NCI-H2107 treated with DMSO at 0.1 percent for 48 hours (cell line): ENCODE data around the gene STARD5.

Source experiments
- DNase-seq: peaks from one replicate; lab custom pipeline; 2025; ENCODE audit not compliant: unreplicated experiment; lab: John Stamatoyannopoulos, UW

The STARD5 gene

DNA sequence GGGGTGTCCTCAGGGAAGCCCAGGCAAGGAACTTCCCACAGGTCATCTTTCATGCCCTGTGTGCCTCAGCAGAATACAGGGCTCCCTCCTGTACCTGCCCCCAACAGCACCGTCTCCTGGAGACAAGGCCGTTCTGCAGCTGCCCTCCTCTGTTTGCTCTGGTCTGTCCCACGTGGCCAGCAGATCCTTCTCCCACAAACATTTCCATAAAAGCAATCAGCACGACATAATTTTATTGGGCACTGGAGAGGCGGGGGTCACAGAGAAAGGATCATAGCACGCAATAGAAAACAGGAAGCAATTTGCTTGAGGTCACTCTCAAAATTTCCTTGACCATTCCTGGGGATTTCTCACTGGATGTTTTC is 29.4 kb downstream of the STARD5 start:
- no peak for DNase-seq

DNA sequence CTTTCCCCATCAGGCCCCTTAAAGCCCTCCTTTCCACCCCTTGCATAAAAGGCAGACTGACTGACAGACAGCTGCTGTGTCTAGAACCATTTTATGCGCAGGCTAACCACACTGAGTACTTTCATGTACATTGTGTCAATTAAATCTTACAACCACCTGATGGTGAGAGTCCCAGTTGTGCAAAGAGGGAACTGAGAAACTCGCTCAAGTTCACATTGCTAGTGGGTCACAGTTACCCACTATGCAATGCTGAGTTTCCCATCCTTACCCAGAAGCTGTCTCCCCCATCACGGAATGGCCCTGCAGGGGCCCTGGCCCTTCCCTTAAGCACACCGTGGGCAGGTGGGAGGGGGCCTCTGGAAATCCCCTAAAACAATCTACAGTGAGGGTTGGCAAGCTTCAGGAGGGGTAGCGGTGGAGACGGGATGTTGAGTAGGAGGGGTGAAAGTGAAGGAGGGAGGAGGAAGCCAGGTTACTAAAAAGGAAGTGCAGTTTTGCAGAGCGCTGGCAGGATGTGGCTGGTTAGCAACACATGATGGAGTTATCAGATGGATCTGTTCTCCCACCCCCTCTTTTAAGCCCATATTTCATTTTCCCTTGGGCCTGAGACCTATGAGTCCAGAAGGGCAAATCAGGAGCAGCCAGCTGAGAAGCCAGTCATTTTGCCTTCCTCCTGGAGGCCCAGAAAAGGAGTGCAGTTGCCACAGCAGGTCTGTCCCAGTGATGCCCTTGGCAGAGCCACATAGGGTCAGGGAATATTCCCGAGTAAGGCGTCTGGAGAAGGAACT is 30.0 kb downstream of the STARD5 start:
- no peak for DNase-seq

DNA sequence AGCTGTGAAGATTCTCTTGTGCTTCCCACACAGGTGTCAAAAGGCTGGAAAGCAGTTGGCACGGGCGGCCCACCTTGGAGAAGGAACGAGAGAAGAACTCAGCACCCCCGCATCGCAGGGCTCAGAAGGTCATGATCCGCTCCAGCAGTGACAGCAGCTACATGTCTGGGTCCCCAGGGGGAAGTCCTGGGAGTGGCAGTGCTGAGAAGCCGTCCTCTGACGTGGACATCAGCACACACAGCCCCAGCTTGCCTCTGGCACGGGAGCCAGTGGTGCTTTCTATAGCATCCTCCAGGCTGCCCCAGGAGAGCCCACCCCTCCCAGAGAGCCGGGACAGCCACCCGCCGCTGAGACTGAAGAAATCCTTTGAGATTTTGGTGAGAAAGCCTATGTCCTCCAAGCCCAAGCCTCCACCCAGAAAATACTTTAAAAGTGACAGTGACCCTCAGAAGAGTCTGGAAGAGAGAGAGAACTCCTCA is 31.4 kb downstream of the STARD5 start:
- no peak for DNase-seq

DNA sequence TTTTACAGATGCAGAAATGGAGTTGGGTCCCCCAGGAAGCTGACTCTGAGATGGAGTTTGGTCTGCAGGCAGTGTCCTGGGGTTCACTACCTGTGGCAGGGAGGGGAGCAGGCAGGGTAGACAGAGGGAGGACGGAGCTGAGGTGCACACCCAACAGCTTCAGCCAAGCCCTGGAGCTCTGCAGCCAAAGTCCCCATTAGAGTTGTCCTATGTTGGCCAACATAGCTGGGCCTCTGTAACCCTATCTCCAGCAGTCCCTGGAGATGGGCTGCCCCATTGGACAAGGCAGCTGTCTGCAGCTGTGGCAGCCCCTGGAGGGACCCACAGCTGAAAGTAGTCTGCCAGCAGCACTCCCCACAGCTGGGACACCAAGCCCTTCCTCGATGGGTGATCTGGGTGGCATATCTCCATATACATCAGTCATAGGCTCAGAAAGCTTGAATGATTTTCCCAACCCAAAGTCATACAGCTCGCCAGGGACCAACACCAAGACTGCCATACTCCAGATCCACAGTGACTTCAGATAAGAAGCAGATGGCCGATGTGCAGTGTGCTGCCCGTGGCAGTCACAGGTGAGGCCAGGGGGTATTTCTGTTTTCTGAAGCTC is 31.9 kb downstream of the STARD5 start:
- no peak for DNase-seq

DNA sequence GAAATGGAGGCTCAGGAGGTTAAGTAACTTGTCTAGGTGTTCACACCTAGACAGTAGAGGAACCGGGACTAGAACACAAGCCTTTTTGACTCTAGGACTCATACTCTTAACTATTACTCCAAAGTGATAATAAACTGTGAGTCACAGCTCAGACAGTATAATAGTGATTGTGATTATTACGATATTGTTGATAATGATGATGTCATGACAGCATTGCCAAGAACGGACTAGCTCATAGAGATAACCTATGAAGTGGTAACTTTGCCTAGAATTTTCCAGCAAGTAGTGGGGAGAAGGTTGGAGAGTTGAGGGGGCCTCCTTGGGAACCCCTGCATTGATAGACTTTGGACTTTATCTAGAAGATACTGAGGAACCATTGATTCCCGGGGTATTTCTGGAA is 34.0 kb downstream of the STARD5 start:
- no peak for DNase-seq

DNA sequence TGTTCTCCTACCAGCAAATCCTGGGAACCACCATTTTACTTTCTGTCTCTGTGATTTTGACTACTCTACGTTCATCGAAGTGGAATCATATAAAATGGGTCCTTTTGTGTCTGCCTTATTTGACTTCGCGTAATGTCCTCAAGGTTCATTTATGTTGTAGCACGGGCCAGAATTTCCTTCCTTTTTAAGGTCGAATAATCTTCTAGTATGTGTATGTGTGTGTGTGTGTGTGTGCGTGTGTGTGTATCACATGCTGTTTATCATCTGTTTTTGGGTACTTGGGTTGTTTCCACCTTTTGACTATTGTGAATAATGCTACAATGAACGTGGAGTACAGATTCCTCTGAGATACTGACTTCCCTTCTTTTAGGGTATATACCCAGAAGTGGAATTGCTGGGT is 35.3 kb downstream of the STARD5 start:
- DNase-seq = no peak

DNA sequence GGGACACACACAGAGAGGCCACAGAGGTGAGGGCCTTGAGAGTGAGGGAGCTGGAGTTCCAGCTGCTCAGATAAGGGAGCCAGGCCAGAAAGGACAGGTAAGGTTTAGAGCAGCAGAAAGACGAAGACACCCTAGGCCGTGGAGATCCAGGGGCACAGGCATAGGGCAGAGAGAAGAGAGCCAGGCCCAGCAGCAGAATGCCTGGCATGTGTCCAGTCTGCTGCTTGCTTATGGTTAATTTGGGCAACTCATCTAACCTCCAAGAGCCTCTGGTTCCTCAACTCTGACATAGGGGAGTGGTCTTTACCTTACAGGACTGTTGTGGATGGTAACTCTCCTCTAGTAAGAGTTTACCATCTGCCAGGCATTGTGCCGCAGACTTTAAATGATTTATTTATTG is 35.9 kb downstream of the STARD5 start:
- DNase-seq = no peak

DNA sequence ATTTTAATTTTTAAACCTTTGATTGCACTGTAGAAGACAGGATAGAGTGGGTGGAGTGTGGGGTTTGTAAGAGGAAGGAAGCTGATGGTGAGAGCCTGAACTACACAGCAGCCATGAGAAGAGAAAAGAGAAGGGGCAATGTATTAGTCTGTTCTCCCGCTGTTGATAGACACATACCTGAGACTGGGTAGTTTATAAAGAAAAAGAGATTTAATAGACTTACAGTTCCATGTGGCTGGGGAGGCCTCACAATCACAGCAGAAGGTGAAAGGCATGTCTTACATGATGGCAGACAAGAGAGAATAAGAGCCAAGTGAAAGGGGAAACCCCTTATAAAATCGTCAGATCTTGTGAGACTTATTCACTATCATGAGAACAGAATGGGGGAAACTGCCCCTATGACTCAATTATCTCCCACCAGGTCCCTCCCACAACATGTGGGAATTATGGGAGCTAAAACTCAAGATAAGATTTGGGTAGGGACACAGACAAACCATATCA is 37.3 kb downstream of the STARD5 start:
- no peak for DNase-seq

DNA sequence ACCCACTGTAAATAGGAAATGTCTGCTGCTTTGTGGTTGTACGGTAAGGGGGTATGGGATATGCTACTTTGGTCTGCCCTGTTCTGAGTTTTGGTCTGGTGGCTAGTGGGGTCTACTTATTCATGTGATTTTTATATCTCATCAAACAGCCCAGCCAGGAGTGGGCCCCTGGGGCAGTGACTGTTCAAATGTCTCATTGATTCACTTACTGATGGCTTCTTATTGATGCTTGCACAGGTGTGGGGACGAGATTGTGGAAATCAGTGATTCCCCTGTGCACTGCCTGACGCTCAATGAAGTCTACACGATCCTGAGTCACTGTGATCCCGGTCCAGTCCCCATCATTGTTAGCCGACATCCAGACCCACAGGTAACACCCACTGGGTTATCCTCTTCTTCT is 38.5 kb downstream of the STARD5 start:
- no peak for DNase-seq

DNA sequence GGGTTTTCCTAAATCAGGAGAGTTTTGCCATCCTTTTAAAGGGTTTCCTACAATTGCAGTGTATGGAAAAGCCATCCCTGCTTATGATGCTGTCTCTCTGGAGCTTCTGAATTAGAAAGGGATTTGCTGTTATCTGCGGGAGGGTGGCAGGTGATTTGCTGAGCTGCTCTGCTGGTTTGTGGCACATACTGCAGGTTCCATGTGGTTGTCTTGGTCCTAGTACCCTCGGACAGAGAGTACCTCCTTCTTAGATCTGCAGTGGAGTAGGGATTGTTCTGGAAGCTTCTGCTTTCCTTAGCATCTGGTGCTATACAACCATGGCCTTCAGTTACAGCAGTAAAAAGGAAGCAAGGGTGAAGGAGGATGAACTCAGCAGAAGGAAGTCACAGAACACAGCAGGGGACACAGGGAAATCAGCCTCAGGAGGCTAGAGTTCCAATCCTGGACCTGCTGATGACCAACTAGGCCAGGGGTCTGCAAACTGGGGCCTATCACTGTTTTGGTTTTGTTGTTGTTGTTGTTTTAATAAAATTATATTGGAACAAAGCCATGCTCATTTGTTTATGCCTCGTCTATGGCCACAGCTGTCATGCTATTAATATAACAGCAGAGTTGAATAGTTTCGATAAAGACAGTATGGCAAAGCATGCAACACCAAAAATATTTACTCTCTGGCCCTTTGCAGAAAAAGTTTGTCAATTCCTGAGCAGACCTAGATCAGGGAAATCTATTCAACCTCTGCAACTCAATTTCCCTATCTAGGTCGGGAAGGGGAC is 39.5 kb downstream of the STARD5 start:
- no peak for DNase-seq

DNA sequence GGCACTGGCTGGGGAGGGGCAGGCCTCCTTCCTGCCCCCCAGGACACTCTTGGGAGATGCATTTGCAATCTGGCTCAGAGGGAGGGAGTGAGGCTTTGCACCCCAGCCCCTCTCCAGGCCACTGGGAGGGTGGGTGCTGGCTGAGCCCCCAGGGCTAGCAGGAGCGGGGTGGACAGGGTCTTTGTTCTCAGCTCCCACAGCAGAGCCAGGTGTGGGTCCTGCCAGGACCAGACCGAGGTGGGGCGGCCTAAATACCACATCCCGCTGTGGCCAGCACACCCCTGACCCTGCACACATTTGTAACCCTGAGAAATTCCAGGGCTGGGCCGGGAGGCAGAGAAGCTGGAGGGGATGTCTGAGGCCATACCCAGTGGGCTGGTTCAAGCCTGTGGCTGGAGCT is 41.0 kb downstream of the STARD5 start:
- DNase-seq = no peak

DNA sequence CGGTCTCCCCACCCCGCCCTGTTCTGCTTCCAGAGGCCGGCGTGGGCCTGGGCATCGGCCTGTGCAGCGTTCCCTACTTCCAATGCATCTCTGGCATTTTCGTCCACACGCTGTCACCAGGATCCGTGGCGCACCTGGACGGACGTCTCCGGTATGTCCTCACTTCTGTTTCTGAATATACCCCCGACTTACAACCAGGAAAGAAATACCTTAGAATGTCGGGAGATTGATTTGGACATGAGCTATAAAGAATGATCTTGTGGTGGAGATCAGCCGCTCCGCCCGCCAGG is 41.4 kb downstream of the STARD5 start:
- no peak for DNase-seq

DNA sequence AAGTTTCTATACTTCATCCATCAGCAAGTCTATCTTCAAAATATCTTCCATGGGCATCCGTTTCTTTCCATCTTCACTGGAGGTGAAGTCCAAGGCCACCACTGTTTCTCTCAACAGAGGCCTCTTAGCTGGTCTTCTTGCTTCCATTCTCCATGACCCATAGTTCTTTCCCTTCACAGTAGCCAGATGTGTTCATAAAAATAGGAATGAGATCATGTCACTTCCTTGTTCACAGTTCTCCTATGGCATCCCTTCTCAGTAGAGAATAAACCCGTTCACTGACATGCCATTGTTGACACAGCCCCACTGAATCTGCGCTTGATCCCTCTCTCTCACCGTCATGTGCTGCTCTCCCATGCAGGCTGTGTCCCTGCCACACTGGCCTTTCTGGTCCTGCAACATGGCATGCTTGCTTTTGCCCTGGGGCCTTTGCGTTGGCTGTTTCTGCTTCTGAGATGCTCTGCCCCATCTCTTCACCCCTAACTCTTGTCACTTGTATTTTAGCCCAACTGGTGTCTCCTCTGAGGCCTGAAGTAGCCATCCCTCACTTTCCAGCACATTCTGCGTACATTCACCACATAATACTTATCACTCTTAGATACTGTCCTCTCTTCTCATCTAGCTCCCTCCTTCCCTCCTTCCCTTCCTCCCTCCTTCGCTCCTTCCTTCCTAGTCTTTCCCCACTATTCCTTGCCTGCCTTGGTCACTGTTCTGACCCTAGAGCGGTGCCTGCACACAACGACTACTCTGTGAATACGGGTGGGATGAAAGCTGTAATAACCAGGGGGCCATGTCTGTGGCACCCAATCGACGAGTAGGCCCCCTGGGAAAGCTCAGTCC is 42.0 kb downstream of the STARD5 start:
- no peak for DNase-seq

DNA sequence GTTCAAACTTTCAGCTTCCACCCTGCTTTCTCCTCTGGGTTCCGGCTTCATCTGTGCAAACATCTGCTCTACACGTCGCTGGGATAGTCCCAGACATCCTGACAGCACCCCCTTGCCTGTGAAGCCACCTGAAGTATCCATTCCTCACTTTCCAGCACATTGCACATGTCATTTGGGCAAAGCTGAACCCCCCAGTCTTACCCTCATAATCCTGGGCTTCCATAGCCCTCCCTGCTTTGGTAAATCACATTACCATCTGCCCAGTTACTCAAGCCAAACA is 42.5 kb downstream of the STARD5 start:
- no peak for DNase-seq

DNA sequence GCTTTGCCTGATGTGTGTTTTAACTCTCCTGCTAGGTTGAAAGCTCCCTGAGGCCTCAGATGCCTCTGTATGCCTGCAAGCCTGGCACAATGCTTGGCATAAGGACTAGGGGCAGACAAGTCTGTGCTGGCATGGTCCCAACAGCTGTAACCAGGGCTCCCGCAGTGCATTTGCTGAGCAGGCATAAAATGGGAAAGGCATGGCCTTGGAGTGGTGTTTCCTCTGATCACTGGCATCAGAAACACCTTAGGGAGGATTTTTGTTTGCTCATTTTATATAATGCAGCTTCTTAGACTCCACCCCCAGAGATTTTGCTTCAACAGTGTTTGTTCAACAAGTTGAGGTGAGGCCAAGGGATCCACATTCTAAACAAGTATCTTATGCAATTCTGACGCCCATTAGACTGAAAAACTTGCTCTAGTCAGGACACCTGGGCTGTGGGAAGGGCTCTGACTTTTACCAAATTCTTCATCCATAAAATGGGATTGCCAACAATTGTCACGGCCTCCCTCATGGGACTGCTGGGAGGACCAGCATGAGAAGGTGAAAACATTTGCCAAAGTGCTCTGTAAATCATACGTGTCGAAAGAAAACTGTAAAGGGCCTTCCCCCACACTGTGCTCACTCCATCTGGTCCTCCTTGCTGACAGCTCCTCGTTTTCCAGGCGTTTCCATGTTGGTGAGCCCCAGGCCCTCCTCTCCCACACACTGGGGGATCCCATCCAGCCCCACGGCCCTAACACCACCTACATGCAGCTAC is 43.1 kb downstream of the STARD5 start:
- DNase-seq = no peak

DNA sequence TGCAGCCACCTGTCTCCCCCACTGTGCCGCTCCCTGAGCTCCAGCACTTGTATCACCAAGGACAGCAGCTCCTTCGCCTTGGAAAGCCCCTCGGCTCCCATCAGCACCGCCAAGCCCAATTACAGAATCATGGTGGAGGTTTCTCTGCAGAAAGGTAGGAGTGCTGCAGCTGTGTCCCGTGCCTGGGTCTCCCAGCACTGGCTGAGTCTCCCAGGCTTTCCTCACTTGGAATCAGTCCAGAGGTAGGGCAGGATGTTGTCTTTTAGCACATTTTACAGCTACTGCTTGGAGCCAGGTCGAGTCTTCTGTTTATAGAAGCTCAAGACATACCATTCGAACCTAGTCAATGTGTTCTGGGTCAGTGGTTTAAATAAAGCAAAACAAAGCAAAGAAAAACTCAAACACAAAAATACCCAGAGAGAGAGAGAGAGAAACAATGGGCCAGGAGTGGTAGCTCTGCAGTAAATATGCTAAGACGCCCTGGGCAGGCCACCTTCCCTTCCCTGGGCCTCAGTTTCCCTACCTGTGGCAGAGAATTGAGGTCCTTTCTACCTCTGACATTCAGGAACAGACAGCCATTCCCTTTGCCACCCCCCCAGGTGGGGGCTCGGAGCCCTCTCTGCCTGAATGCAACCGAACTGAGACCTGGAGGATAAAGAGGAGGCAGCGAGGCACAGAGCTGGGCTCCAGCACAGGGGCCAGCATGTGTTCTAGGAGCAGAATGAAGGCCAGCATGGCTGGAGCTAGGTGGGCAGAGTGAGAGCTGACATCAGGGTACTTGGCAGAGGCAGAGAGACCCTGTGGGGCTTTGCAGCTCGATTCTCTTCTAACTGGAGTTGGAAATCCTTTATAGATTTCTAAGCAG is 44.1 kb downstream of the STARD5 start:
- no peak for DNase-seq

DNA sequence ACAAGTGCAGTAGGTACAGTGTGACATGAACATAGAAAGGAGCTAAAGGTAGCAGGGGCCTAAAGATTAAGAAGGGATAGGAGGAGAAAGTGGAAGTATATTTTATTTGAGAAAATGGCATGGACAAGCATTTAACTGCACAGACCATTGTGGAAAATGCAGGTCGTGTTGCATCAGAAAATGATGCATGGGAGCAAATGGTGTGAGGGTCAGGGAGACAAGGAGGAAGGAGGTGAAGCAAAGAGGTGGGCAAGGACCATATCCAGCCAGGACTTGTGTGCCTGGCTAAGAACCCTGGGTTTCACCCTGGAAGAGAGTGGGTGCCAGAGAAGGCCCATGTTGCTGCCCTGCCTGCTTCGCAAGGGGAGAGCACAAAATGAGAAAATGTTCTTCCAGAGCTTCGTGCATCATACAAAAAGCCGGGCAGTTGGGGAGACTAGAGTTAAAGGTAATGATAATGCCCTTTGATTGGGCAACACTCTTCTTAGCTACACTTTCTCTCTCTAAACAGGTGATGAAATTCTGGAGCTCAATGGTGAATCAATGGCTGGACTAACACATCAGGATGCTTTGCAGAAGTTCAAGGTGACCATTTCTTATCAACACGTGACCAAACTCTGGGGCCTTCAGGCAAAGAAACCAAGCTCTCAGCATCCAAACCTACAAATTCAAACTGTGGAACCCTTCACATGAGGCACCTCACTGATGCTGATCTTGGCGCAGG is 45.5 kb downstream of the STARD5 start:
- DNase-seq = no peak

DNA sequence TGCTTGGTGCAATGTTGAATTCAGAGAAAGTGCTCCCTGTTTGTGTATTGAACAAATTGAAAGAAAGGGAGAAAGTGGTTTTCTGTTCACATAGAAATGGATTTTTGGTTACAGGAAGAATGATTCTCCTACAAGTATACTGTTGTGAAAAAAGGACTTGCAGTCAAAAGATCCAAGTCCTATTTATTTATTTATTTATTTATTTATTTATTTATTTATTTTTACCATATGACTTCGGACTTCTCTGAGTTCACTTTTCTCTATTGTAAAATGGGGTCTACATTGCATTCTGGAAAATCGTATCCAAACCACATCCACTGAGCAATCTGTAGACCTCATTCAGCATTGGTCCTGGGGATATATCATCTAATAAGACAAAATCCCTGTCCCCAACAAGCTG is 46.1 kb downstream of the STARD5 start:
- no peak for DNase-seq

DNA sequence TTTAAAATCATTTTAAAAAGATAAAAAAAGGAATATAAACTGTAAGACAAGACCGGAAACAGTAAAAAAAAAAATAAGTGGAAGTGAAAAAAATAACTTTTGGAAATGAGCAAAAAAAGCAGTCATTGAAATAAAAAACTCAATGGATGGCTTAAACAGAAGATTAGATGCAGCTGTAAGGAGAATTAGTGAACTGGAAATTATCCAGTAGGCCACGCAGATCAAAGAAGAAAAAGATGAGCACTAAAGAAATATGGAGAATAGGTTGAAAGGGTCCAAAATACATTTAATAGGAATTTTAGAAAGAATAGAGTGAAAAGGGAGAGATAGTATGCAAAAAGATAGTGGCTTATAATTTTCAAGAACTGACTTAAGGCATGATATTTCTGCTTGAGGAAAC is 47.0 kb downstream of the STARD5 start:
- no peak for DNase-seq
